Panc1 (cell line): Measurements from ENCODE around the gene FERMT3.

ENCODE experiments used
- CTCF ChIP-seq: fragments of 450-650 bp; IDR thresholded peaks from 2 replicates; pipeline ENCODE4 v1.5.1; 2017; ENCODE audit warnings: mild to moderate bottlenecking
- POLR2AphosphoS5 ChIP-seq: IDR thresholded peaks from 2 replicates; pipeline ENCODE4 v1.6.1; 2012; ENCODE audit warnings: mild to moderate bottlenecking, low read depth, low read length, moderate library complexity

- TF ChIP-seq CTCF (no peak), POLR2AphosphoS5 (no peak)
These were observed 14.1 kb upstream of the FERMT3 start for GRCh38 chr11:64192434-64192833.
